Raji (cell line): ENCODE data around the gene KCNK3.

Experiments
- POLR2A ChIP-seq: IDR thresholded peaks from 2 replicates; pipeline ENCODE4 v1.6.1; 2011; ENCODE audit warnings: low read depth, low read length, control low read depth; ENCODE audit not compliant: insufficient read depth

KCNK3 gene

GRCh38 chr2:26767129-26767528 lies 74.6 kb downstream of the KCNK3 start:
- no peak for TF ChIP-seq POLR2A

DNA sequence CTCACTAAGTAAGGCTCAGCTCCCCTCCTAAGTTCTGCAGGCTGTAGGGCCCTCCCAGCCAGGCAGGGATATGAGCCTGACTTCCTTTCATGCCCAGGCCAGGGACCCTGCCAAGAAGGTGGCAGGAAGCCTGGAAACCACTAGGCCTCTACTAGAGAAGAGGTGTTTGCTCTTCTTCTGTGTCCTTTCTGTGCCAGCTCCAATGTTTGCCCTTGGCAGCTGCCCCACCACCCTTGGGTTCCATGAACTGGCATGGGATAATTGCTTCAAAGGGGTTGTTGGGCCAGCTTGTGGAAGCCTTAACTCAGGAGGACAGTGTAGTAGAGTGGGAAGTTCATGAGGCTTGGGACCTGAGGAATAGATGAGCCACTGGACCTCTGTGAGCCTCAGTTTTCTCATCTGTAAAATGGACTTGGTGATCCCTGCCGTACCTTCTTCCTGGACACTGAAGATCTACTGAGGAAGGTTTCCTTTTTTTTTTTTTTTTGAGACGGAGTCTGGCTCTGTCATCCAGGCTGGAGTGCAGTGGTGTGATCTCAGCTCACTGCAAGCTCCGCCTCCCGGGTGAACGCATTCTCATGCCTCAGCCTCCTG lies 75.5 kb downstream of the KCNK3 start:
- no peak for TF ChIP-seq POLR2A

DNA sequence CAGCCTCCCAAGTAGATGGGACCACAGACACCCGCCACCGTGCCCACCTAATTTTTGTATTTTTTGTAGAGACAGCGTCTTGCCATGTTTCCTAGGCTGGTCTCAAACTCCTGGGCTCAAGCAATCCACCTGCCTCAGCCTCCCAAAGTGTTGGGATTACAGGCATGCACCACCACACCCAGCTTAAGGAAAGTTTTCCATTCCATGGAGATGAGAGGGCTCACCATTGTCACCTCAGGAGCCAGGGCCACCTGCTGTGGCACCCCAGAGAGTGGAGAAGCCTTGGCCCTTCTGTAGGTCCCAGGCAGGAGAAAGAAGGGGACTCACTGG lies 76.2 kb downstream of the KCNK3 start:
- no peak for TF ChIP-seq POLR2A

- TF ChIP-seq POLR2A, result no peak
Observed at GRCh38 chr2:26769089-26769761, 76.7 kb downstream of the KCNK3 start.

DNA sequence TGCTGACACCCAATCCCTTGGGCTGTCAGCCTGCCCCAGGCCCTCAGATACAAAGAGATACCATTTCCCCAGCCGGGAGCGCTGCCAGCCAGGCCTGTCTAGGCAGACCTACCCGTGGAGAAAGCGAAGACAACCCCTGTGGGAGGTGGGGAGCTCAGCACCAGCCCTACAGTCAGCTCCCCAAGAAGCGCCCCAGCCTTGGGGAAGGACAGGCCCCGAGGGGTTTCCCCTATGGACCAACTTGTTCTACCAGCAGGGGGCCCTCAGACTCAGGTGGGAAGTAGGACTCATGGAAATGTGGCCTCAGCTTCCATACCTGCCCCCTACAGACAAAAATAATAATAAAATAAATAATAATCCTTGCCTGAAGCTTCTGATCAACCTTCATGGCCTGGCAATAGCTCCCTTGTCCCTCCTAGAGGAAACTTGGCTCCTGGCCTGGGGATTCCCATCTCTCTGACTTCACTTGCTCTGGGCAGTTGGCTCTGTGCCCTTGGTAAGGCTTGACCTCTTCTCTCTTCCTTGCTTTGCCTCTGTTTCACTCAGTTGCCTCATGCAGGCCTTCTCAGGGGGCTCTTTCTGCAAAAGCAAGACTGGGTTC lies 78.6 kb downstream of the KCNK3 start:
- no peak for TF ChIP-seq POLR2A

GRCh38 chr2:26772064-26773001 lies 79.8 kb downstream of the KCNK3 start:
- no peak for TF ChIP-seq POLR2A

DNA sequence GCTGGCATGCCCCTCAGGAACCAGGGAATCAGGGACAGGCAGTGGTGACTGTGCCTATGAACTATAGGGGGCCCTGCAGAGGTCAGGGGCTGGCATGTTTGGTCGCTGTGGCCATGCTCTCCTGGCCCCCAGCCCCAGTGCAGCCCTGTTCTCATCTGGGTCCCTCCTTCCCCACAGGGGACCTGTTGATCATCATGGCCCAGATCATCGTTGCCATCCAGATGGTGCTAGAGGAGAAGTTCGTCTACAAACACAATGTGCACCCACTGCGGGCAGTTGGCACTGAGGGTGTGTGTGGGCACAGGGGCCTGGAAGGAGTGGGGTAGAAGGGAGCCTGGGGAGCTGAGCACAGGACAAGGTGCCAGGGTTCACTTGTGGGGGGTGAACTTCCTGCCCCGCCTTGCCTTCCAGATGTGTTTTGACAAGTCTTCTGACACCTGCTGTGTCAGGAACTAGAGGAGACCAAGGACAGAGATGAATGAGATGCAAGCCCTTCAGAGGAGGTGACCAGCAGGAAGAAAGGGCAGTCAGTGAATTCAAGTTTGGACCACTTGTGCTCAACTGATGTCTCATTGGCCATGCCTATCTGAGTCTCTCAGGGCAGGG lies 83.8 kb downstream of the KCNK3 start:
- no peak for TF ChIP-seq POLR2A

- no peak for TF ChIP-seq POLR2A
Observed at GRCh38 chr2:26778098-26778497, 85.6 kb downstream of the KCNK3 start.

- no peak for TF ChIP-seq POLR2A
Observed at GRCh38 chr2:26778507-26778906, 86.0 kb downstream of the KCNK3 start.

- no peak for TF ChIP-seq POLR2A
Observed at GRCh38 chr2:26780203-26780760, 87.8 kb downstream of the KCNK3 start.
